ENCODE data around the gene CABLES1.

The CABLES1 gene

GRCh38 chr18:23143815-23144261, 8.6 kb downstream of the CABLES1 start:
- no peak for TF ChIP-seq CTCF (IDR thresholded peaks at IDR 0.05; ENCODE audit: low read depth, low read length, missing control alignments)
- DNase-seq (ENCODE audit: low read depth): no peak
- no peak overlapping the region for H3K4me3 ChIP-seq (ENCODE audit: low read depth, low read length)

GRCh38 chr18:23144640-23145039, 9.4 kb downstream of the CABLES1 start:
- DNase-seq (ENCODE audit: low read depth): no peak
- TF ChIP-seq CTCF (IDR thresholded peaks at IDR 0.05; ENCODE audit: low read depth, low read length, missing control alignments): no peak
- no peak overlapping the region for H3K4me3 ChIP-seq (ENCODE audit: low read depth, low read length)

- no peak for DNase-seq (ENCODE audit: low read depth)
- TF ChIP-seq CTCF (IDR thresholded peaks at IDR 0.05; ENCODE audit: low read depth, low read length, missing control alignments): no peak
- no peak overlapping the region for H3K4me3 ChIP-seq (ENCODE audit: low read depth, low read length)
Measured at GRCh38 chr18:23145621-23146020, 10.3 kb downstream of the CABLES1 start.

- DNase-seq (ENCODE audit: low read depth): no peak
- no peak for TF ChIP-seq CTCF (IDR thresholded peaks at IDR 0.05; ENCODE audit: low read depth, low read length, missing control alignments)
- H3K4me3 ChIP-seq (ENCODE audit: low read depth, low read length): no peak overlapping the region
Measured at GRCh38 chr18:23146861-23147469, 11.7 kb downstream of the CABLES1 start.

GRCh38 chr18:23148382-23148781, 13.1 kb downstream of the CABLES1 start:
- no peak overlapping the region for H3K4me3 ChIP-seq (ENCODE audit: low read depth, low read length)
- DNase-seq (ENCODE audit: low read depth): no peak
- no peak for TF ChIP-seq CTCF (IDR thresholded peaks at IDR 0.05; ENCODE audit: low read depth, low read length, missing control alignments)

- DNase-seq (ENCODE audit: low read depth): no peak
- no peak overlapping the region for H3K4me3 ChIP-seq (ENCODE audit: low read depth, low read length)
- no peak for TF ChIP-seq CTCF (IDR thresholded peaks at IDR 0.05; ENCODE audit: low read depth, low read length, missing control alignments)
Measured at GRCh38 chr18:23149570-23149969, 14.3 kb downstream of the CABLES1 start.

- no peak overlapping the region for H3K4me3 ChIP-seq (ENCODE audit: low read depth, low read length)
- TF ChIP-seq CTCF (IDR thresholded peaks at IDR 0.05; ENCODE audit: low read depth, low read length, missing control alignments): no peak
- no peak for DNase-seq (ENCODE audit: low read depth)
Measured at GRCh38 chr18:23151414-23152099, 16.3 kb downstream of the CABLES1 start.
